HG03108 (cell line): Measurements from ENCODE around the gene MRPL42.
"Not testable (repeated sequence)": the region's sequence is repeated elsewhere in the genome, so short reads cannot be mapped to it uniquely, and the experiment has no call there.

Experiments used
- ATAC-seq: cut with Tn5 transposase; IDR thresholded peaks from one replicate; pipeline ENCODE4 v1.9.1; 2021; ENCODE audit warnings: moderate library complexity; ENCODE audit not compliant: unreplicated experiment

MRPL42 gene

DNA sequence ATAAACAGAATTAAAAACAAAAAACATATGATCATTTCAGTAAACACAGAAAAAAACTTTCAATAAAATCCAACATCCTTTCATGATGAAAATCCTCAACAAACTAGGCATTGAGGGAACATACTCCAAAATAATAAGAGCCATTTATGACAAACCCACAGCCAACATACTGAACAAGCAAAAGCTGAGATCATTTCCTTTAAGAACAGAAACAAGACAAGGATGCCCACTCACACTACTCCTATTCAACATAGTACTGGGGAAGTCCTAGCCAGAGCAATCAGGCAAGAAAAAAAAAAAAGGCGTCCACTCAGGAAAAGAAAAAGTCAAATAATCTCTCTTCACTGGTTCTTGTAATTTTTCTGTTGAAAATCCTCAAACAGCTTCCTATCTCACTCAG is 30.1 kb downstream of the MRPL42 start:
- no peak for ATAC-seq

DNA sequence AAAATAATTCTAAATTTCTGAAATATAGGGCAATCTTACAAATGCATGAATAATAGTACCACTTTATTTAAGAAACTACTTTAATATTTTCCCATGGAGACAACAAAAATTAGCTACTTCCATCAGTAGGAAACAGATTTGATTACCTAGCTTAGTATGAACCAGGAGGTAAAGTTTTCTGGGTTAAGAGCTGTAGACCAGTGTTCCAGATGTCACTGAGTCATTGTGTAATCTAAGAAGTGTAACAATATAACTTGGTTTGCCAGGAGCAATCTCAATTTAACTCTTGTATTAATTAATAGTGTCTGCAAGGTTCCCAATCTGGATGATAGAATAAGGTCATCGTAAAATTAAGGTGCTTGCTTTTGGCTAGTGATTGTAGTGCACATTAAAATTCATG is 31.5 kb downstream of the MRPL42 start:
- ATAC-seq, result not testable (repeated sequence)

DNA sequence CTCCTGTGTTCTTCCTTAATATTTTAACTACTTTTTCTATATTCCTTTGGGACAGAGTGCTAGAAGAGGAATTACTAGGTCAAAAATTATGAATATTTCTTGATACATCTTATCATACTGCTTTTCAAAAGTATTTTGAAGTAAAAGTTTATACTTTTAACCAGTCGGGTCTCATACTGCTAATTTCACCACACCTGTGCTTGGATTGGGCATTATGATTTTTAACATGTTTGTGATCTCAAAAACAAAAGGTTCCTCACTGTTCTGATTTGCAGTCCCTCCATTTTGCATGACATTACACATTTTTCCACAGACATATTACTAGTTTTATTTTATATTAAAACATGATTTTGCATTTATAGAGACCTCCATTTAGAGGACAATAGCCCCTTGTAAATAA is 32.9 kb downstream of the MRPL42 start:
- no peak for ATAC-seq

DNA sequence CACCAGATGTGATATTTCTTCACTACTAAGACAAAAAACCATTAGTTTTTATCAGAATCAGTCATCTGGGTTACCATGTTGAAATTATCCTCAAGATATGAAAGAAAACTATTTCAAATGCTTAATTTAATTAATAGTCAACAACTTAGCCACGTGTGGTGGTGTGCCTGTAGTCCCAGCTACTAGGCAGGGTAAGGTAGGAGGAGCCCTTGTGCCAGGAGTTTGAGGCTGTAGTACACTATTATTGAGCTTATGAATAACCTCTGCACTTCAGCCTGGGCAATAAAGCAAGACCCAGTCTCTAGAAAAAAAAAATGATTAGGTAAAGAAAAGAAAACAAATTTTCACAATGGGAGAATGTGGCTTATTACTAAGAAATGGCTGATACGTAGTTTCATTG is 33.4 kb downstream of the MRPL42 start:
- no peak for ATAC-seq

DNA sequence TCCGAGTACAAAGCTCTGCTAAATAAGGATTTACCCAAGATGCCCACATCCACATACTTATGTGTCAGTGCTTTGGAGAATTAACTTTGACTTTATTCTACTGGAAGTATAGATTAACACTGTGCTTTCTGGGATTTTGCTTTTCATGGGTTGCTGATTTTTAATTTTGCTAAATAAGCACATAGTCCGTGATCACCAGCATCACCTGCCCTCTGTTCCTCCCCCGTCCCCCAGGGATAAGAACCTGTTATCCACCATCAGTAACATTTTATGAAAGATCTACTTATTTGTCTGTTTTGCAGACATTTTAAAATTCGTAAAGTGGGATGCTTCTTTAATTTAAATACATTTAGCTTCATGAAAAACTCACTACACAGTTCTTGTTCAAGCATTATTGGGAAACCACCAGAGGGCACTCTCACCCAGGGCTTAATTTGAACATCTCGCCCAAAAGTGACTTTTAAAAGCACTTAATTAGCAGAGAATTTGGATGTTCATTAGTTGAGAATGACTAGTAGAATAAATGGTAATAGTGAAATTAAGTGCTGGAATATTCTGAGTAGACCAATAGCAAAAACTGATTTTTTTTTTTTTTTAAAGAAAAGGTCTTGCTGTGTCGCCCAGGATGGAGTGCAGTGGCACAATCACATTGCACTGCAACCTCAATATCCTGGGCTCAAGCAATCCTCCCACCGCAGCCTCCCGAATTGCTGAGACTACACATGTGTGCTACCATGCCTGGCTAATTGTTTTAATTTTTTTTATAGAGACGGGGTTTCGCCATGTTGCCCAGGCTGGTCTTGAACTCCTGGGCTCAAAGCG is 35.7 kb downstream of the MRPL42 start:
- no peak for ATAC-seq

DNA sequence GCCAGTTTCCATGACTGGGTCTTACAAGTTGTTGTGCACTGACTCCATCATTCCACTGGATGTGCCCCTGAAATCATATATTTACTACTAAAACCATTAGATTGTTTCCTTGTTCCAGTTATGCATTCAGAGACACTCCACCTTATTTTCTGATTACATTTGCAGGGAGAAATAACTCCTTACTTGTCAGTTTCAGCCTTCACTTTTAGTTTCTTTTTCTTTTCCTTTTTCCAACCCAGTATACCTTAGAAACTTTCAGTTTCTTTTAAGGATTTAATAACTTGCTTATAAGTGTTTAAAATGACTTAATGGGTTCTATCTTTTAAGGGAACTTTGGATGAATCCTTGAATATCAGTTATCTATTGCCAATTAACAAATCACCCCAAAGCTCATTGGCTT is 39.9 kb downstream of the MRPL42 start:
- no peak for ATAC-seq

DNA sequence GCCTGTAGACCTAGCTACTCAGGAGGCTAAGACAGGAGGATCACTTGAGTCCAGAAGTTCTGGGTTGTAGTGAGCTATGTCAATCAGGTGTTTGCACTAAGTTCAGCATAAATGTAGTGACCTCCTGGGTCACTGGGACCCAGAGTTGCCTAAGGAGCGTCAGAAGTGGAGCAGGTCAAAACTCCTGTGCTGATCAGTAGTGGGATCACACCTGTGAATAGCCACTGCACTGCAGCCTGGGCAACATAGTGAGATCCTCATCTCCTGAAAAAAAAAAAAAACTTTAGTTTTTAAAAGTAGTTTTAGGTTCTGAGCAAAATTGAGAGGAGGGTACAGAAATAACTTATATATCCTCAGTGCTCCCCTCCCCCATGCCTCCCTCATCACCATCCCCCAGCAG is 42.2 kb downstream of the MRPL42 start:
- no peak for ATAC-seq

DNA sequence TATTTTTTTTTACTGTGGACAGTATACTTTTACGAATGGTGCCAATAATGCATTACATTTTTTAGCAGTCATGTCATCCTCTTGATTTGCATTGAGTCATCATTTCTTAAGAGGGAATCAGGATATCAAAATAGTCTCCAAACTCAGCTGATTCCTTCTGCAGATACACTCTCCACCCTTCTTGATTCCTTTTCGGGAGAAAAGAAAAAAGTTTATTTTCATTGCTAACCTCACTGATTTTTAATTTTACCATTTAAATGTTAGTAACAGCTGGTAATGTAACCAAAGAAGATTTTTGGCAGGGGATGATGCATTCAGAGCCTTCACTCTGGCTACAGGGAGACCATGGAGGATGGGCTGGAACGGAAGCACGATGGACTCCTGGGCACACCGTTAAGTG is 47.5 kb downstream of the MRPL42 start:
- no peak for ATAC-seq

DNA sequence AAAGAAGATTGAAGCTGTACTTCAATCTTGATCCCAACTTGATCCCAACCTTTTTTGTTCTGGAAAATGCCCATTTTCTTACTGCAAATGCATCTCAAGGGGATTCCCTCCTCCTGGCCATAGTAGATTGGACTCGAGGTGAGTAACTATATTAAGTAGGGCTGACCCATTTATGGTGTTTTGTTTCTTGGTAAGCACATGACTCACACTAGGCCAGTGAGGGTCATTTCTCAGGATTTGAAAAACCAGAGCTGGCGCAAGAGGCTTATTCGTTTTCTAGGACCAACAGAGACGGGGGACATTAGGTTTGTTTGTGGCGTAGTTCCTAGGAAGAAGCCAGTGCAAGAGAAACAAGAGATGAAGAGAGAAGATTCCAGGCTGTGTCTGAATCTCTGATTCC is 51.4 kb downstream of the MRPL42 start:
- ATAC-seq, result no peak

DNA sequence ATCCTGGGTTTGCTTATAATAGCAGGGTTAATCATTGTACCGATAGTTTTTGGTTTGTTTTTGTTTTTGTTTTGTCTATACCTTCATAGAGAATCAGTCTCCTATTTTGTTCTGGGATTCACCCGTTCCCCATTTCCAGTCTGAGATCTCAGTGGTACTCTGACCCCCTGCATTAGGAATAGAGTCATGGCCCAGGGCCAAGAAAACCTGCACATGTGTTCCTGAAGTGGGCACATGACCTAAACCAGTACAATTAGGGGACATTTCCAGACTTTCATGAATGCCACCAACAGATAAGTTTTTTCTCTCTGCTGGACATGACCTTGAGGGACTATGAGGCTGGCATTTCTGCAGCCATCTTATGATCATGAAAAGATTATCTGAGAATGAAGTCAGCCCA is 52.5 kb downstream of the MRPL42 start:
- no peak for ATAC-seq

DNA sequence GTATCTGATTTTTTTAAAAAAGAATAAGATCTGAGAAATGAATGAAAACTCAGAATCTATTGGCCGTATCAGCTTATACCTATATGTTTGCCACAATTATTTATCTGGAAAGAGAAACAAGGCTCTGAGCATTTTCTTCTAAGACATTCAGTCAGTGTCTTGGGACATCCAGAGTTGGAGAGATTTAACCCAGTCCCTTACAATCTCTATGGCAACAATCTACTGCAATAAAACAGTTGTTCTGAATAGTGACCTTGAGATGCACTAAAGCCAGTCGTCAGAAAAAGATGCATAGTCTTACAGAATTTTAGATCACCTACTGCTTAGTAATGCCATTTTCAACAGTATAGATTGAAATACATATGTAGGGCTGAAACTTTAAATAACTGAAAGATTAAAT is 53.1 kb downstream of the MRPL42 start:
- no peak for ATAC-seq

DNA sequence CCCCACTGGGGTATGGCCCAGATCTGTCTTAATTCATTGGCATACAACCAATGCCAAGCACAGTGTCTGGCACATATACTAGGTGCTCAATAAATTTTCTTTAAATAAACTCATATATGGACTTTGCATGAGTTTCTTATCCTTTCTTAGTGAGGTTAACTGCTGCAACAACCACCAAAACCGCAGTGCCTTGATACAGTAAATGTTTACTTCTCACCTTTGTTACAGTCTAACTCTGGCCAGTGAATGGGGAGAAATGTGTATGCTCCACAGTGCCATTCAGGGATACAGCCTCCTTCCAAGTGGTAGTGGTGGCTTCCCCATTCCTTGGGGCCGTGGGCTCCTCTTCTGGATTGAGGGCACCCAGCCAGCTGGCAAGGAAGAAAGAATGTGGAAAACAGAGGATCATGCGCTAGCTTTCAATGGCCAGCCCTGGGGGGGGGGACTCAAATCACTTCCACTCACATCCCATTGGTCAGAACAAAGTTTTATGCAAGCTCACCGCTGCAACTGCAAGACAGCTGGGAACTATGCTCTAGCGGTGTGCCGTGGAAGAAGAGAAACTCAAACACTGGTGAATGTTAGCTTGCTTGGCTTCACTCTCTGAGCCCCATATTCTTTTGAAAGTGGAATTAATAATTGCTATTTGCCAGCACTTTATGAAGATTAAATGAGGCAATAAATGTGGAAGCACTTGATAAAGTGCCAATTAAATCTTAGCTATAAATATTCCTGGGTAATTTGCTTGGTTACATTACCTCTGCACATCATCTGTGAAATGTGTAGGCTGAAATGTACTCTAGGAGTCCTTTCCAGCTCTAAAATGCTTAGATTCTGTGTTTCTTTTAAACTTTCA is 54.1 kb downstream of the MRPL42 start:
- ATAC-seq, result no peak

DNA sequence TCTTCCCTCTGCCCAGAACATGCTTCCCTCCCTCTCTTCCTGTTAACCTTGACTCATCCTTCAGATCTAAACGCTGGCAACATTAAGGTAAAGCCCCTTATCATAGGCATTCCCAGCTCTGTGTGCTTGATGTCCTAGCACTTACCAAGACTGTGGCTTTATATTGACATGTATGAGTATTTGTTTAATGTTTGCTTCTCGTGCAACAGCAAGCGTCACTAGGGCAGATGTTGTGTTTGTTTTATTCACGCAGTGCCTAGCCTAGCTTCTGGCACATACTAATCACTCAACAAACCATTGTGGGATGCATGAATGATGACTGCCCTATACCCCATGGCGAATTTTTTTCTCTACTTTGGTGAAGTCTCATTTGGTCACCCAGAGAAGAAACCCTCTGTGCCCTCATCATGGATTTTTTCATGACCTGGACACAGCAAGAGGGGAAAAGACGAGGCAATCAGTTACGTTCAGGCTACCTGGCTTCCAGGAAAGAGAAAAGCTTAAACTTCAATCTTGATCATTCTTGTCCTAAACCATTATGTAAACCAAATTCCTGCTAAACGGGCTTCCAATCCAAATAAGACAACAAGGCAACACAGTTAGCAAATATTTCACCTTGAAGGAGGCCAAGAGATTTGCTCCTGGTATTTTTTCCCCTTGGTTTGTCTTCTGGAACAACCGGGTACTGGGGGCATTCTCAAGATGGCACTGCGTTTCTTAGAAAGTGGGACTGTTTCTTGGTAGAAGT is 57.2 kb downstream of the MRPL42 start:
- ATAC-seq, result no peak

DNA sequence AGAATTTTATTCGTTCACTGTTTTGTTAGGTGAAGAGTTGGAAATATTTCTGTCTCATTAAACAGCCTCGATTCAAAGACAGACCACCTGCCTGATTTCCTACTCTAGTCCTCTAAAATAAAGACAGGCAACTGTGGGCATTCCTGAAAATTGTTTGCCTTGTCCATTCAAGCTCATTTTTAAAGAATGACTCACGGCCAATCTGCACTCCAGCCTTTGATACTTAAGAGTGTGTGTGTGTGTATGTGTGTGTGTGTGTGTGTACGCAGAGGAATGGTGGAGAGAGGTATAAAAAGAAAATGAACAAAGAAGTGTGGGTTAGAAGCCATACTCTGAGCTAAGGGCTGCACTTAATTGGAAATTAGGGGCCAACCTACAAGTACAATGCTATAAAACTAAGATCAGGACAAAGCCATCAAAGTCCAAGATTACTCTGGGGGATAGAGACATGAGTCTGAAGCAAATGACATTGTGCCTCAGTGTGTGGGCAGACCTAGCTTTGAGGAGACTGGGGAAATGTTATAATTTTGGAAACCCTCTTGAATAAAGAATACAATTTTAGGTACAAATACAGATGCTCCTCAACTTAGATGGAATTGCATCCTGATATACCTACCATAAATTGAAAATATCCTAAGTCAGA is 59.6 kb downstream of the MRPL42 start:
- no peak for ATAC-seq

DNA sequence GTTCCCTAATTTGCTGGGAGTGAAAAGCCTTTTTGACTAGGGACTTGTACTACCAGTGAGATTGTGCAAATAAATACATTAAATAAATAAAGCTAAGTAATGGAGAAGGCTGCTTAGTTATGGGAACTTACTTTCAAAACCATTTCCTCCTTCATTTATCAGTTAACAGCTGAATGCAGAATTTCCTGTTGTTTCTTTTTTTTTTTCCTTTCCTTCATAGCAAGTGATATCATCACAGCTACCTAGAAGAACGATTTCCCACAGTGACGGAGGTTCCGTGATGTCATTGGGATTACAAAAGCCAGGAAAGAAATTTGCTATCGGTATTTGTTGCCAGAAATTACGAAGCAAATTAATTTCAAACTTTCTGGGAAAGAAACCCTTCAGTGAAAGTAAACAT is 63.0 kb downstream of the MRPL42 start:
- no peak for ATAC-seq

DNA sequence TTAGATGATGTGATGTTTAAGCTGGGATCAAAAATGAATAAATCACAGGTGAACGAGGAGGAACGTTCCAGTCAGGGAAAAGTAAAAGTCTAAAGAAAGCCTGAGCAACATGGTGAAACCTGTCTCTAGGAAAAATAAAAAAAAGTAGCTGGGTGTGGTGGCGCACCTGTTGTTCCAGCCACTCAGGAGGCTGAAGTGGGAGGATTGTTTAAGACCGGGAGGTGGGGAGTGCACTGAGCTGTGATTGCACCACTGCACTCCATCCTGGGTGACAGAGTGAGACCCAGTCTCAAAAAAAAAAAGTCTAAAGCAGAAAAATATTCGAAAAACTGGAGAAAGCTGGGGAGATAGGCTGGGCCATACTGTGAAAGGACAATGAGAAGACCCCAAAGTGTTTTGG is 66.0 kb downstream of the MRPL42 start:
- no peak for ATAC-seq

DNA sequence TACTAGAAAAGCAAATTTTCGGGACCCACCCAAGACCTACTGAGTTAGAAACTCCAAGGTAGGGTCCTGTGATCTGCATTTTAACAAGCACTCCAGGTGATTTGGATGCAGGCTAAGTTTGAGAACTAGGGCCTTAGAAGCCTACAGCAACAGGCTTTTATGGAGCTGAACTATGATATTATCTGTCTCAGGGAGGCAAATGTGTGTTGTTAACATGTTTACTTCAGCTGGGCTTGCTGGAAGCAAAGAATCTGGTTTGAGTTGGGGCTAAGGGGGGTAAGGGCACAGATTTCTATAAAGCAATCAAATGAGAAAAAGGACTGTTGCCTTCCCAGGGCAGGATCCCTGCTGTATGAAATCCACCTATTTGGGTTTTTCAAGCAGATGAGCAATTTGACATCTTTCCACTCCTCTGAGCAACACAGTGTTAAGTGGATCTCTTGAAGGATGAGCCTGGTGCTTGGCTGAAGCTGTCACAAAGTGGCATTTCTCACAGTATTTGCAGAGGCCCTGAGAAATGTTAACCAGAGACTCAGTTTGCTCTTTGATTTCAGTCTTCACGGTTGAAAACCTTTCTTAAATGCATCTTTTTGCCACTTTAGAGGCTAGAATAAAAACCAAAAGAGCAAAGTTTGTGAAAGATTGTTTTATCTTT is 68.9 kb downstream of the MRPL42 start:
- ATAC-seq, result peak; percentile 30

DNA sequence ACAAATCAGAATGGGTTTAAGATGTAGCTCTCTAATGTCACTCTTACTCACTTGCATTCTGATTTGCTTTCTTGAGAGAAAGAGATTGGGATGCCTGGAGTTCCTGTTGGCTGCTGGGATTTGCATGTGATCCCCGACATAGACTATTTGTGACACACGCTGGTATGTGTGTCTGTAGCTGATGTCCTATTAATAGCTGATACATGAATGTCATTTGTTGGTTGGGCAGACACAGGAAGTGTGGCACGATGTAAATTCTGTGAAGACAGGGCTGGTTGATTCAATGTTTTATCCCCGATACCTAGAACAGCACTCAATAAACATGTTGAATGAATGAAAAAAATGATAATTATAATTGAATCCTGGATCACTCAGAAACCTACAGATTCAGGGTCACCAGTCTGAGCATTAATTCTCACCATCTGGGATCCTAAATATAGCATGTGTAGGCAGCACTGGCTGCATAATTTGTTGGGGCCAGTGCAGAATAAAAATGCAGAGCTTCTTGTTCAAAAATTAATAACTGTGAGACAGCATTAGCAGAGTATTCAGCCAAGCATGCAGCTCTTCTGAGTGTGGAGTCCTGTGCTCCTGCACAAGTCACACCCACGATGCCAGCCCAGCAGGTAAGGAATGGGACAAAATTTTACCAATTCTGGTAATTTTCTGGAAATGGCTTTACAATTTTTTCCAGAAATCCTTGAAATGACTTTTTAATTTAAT is 69.6 kb downstream of the MRPL42 start:
- peak; percentile 87 for ATAC-seq

DNA sequence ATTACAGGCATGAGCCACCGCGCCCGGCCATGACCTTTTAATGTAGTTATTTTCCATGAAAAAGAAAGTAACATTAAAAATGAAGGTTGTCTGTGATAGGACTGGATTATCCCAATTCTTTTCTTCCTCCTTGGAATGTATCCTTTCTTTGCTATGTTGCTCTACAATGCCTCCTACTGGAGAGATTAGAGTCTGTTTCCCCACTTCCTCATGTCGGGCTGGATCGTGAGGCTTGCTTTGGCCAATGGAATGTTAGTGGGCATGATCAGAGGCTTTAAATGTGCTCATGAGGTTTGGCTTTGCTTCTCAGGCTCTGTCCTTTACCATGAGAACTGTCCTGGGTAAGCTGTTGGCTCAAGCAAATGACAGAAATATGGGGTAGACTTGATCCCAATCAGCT is 70.5 kb downstream of the MRPL42 start:
- no peak for ATAC-seq

DNA sequence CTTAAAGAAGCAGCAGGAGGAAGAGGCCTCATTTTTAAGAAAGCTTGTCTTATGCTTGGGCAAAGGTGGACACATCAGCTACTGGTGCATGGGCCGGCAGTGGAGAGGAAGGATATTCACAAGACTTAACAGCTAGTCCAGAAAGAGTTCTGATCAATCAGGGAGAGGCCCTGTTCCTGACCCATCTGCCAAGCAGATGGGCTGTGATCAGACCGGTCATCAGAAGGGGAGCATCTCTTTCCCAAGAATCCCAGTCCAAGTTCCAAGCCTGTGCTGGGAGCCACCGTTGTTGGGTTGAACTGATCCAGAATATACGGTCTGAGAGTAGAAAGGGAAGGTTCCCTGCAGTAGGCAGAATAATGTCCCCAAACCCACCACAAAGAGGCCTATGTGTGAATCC is 72.5 kb downstream of the MRPL42 start:
- no peak for ATAC-seq
